ENCODE results near the gene ZPBP.

GRCh38 chr7:49974035-49974434 lies 119.0 kb downstream of the ZPBP start:
- TF ChIP-seq ZNF280D (tag by site-specific recombination; IDR thresholded peaks at IDR 0.05) (no peak), ZNF140 (tag by site-specific recombination; IDR thresholded peaks at IDR 0.05) (no peak), ZNF354C (tag by site-specific recombination; IDR thresholded peaks at IDR 0.05; ENCODE audit: borderline replicate concordance, low read depth) (no peak), ZNF335 (tag by site-specific recombination; conservative IDR thresholded peaks at IDR 0.05) (no peak), PRDM4 (tag by site-specific recombination; IDR thresholded peaks at IDR 0.05) (no peak), GFI1B (tag by site-specific recombination; IDR thresholded peaks at IDR 0.05) (no peak), ZNF623 (tag by site-specific recombination; IDR thresholded peaks at IDR 0.05) (no peak)
- TF ChIP-seq, protein P1, sequence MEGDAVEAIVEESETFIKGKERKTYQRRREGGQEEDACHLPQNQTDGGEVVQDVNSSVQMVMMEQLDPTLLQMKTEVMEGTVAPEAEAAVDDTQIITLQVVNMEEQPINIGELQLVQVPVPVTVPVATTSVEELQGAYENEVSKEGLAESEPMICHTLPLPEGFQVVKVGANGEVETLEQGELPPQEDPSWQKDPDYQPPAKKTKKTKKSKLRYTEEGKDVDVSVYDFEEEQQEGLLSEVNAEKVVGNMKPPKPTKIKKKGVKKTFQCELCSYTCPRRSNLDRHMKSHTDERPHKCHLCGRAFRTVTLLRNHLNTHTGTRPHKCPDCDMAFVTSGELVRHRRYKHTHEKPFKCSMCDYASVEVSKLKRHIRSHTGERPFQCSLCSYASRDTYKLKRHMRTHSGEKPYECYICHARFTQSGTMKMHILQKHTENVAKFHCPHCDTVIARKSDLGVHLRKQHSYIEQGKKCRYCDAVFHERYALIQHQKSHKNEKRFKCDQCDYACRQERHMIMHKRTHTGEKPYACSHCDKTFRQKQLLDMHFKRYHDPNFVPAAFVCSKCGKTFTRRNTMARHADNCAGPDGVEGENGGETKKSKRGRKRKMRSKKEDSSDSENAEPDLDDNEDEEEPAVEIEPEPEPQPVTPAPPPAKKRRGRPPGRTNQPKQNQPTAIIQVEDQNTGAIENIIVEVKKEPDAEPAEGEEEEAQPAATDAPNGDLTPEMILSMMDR (tag by site-specific recombination; IDR thresholded peaks at IDR 0.05) = no peak
- TF ChIP-seq, protein P2, sequence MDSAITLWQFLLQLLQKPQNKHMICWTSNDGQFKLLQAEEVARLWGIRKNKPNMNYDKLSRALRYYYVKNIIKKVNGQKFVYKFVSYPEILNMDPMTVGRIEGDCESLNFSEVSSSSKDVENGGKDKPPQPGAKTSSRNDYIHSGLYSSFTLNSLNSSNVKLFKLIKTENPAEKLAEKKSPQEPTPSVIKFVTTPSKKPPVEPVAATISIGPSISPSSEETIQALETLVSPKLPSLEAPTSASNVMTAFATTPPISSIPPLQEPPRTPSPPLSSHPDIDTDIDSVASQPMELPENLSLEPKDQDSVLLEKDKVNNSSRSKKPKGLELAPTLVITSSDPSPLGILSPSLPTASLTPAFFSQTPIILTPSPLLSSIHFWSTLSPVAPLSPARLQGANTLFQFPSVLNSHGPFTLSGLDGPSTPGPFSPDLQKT (IDR thresholded peaks at IDR 0.05; ENCODE audit: borderline replicate concordance, low read depth, low read length) = no peak
